Activated CD8-positive, alpha-beta memory T cell treated with anti-CD3 and anti-CD28 coated beads, Interleukin-2, amount 10 ng/mL, durations not matched to agents 7 days and 5 days (primary cell): Measurements from ENCODE around the gene CTCFL. TPM values are rescaled to one million over a fixed set of nuclear protein-coding genes. Genes with fewer than 3 reads are reported as not detected.

Source experiments
- ATAC-seq: fragments of 150-1000 bp; cut with Tn5 transposase; one replicate; pipeline ENCODE4 v1.10.0; 2021; ENCODE audit warnings: moderate library complexity
- CTCF ChIA-PET: fragments of 350-600 bp; sonication (Branson Sonifier 250); formaldehyde crosslinking; loops from one replicate; lab custom pipeline; 2021; ENCODE audit warnings: antibody characterized with exemption; lab: Charles Lee
- DNase-seq: peaks from one replicate; pipeline ENCODE4 v3.0.0-alpha.2; 2020
- H3K27ac Mint-ChIP-seq: one replicate; pipeline ENCODE4 v1.8.0; 2021; ENCODE audit warnings: mild to moderate bottlenecking, mixed read lengths
- H3K27me3 Mint-ChIP-seq: one replicate; pipeline ENCODE4 v1.8.0; 2021; ENCODE audit warnings: mixed read lengths
- H3K36me3 Mint-ChIP-seq: one replicate; pipeline ENCODE4 v1.8.0; 2021; ENCODE audit warnings: mild to moderate bottlenecking, mixed read lengths
- H3K4me1 Mint-ChIP-seq: one replicate; pipeline ENCODE4 v1.8.0; 2021; ENCODE audit warnings: mixed read lengths
- H3K4me3 Mint-ChIP-seq: one replicate; pipeline ENCODE4 v1.8.0; 2021; ENCODE audit warnings: mild to moderate bottlenecking, moderate library complexity, mixed read lengths
- H3K9me3 Mint-ChIP-seq: one replicate; pipeline ENCODE4 v1.8.0; 2022; ENCODE audit warnings: low read depth, mixed read lengths
- total RNA-seq, 2 experiments: library from RNA; stranded (reverse); gene quantifications; one replicate each; pipeline ENCODE4 v1.2.3, GENCODE V29; 2021

CTCFL gene
- total RNA-seq, 2 experiments from 2014 or later: not detected

DNA sequence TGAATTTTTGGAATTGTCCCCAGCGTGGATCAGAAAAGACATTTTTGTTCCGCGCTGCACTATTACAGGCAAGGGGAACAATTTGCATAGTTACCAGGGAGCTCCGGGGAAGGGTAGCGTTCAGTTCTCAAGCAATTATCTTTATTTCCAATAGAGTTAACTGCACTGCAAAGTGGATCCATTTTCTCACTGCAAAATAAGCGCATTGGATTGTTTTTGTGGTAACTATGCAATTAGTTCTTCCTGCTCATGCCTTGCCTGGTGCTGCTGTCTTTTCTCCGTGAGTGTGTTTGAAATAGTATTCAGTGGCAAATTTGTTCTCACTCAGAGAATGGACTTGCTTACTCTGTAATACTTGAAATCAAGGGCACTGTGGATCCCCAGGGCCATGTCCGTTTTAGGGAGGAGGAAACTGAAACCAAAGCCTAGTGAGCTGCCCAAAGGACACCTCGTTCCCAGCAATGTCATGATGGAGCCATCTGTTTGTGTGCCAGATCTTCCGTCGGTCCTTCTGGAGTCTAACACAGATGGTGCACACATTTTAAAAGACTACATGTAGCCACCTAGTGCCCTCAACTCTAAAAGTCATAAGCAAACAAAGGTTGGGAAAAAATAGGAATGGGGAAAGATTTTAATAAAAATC is 28.6 kb upstream of the CTCFL start:
- CTCF ChIA-PET: no interaction called here
- H3K36me3 Mint-ChIP-seq: no peaks in the 10 kb centered on the region
- ATAC-seq (no peak), DNase-seq (no peak)
- H3K27me3 Mint-ChIP-seq: peaks cover 33% of the 10 kb centered on the region
- no peaks in the 10 kb centered on the region for H3K4me1 Mint-ChIP-seq
- H3K4me3 Mint-ChIP-seq: no peak overlapping the region
- no peaks in the 10 kb centered on the region for H3K9me3 Mint-ChIP-seq
- no peak overlapping the region for H3K27ac Mint-ChIP-seq

DNA sequence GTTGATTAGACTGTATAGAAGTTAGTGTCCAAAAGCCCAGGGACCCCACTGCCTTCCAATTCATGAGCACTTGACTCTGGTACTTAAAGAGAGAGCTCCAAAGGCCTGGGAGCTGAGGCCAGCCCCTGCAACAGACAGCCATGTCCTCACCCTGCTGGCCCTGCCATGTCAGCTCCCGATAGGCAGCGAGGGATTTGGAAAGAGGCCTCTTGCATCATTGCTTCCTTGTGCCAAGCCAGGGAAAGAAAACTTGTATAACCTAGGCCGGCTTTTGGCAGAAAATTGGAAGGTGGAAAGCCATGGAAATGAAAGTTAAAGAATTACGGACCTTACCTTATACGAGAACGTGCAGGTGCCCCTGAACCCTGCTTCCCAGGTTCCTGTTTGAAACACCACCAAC is 27.5 kb upstream of the CTCFL start:
- CTCF ChIA-PET: no interaction called here
- no peak for DNase-seq
- H3K36me3 Mint-ChIP-seq: no peaks in the 10 kb centered on the region
- peaks cover 29% of the 10 kb centered on the region for H3K27me3 Mint-ChIP-seq
- ATAC-seq: no peak
- H3K27ac Mint-ChIP-seq: no peak overlapping the region
- H3K9me3 Mint-ChIP-seq: no peaks in the 10 kb centered on the region
- no peaks in the 10 kb centered on the region for H3K4me1 Mint-ChIP-seq
- H3K4me3 Mint-ChIP-seq: no peak overlapping the region

DNA sequence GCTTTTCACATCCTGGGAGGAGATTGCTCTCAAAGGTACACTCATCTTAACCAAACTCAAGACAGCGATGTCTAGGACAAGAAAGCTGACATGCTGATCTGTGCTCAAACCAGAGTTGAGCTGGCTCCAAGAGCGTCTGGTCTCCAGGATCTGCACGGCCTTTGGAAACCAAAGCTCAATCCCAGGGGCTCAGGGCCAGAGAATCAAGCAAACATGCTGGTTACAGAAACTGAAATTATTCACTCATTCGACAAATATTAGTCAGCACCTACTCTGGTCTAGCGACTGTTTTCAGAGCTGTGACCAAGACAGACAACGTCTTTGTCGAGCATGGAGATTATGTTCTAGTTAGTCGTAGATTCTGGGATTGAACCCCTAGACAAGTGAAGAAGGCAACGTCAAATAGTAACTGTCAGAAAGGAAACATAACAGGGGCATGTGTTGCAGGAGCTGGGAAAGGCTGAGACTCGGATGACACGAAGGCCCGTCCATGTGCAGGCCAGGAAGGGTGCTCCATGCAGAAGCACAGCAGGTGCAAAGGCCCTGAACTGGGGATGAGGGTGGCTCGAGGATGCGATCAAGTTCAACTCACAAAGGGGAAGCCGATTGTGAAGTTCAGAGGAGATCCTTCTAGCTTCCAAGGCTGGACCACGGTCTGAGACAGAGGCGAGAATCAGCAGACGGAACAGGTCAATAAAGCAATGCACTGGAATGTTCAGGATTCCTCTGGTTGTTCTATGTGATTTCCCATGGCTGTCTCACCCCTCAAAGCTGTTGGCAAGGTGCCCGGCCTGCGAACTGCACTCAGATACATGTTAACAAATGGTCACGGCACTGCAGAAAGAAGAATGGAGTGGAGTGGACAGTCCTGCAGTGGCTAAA is 23.5 kb upstream of the CTCFL start:
- Mint-ChIP-seq H3K27ac (no peak overlapping the region), H3K4me3 (no peak overlapping the region), H3K4me1 (no peaks in the 10 kb centered on the region), H3K27me3 (peaks cover 30% of the 10 kb centered on the region), H3K36me3 (no peaks in the 10 kb centered on the region), H3K9me3 (no peaks in the 10 kb centered on the region)
- no peak for ATAC-seq
- CTCF ChIA-PET: no interaction called here
- no peak for DNase-seq

DNA sequence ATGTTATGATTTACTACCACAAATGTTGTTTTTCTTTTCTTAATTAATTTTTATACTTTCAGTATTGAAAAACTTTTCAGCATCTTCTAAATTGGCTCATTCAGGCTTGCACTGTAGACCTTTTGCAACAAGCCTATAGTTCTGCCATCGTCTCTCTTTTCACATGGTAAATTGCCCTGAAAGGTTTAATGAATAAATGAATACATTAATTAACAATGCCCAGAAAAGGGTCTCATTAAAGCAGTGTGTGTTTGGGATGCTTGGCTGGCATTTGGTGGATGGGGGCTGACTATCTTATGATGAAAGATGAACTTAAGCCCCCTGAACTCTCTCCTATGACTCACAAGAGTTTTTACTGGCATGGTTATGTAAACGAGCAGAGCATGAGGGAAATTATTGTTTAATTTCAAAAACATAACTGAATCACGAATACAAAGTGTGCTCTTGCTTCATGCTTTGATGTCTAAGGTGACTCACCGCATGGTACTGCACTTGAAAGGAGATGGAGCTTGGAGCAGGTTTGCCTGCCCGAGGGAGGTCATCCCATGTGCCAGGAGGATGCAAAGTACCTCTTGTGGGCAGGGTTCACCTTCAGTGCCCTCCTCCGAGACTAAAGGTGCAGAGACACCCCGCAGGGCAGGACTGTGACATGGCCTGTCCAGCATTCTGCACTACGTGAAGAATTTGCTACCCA is 22.2 kb upstream of the CTCFL start:
- ATAC-seq: no peak
- Mint-ChIP-seq H3K27ac (no peak overlapping the region), H3K27me3 (peaks cover 32% of the 10 kb centered on the region), H3K9me3 (no peaks in the 10 kb centered on the region), H3K36me3 (no peaks in the 10 kb centered on the region), H3K4me1 (no peaks in the 10 kb centered on the region), H3K4me3 (no peak overlapping the region)
- CTCF ChIA-PET: no interaction called here
- no peak for DNase-seq

DNA sequence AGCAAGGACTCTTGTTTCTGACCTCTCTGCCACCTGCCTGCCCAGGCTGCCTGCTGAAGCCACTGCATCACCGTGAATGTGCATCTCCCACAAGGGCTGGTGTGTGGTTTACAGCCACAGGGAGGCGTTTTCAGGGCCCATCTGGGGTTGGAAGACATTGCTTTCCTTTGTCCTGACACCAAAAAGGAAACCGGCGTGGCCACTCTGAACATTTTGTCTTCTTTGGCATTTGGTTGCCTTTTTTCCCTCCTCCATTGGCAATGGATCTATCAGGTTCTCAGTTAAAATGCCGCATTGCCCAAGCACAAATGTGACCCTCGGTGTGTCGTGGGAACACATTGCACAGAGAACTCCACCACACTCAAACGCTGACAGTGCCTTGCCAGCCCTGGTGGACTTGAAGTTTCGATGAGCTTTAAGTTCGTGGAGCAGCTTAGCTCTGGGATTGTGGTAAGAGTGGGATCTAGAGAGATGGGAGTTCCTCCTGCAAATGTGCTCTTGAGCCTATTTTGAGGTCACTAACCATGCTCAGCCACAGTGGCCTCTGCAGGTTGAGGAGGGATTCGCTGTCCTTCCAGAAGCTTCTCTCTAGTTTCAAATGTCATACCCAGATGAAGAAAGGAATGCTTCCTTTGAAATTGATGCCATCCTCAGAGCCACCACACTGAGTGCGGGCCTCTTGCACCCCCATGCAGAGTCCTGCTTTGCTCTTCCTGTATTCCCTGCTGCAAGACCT is 21.2 kb upstream of the CTCFL start:
- H3K27ac Mint-ChIP-seq: no peak overlapping the region
- DNase-seq (no peak), ATAC-seq (no peak)
- CTCF ChIA-PET: interaction anchor here (0.7 kb wide), 1 partner anchor 201 kb away, joined by 3 read pairs; no protein-coding TSS in a partner anchor
- peaks cover 32% of the 10 kb centered on the region for H3K27me3 Mint-ChIP-seq
- H3K4me3 Mint-ChIP-seq: no peak overlapping the region
- H3K4me1 Mint-ChIP-seq: no peaks in the 10 kb centered on the region
- H3K36me3 Mint-ChIP-seq: no peaks in the 10 kb centered on the region
- H3K9me3 Mint-ChIP-seq: no peaks in the 10 kb centered on the region

DNA sequence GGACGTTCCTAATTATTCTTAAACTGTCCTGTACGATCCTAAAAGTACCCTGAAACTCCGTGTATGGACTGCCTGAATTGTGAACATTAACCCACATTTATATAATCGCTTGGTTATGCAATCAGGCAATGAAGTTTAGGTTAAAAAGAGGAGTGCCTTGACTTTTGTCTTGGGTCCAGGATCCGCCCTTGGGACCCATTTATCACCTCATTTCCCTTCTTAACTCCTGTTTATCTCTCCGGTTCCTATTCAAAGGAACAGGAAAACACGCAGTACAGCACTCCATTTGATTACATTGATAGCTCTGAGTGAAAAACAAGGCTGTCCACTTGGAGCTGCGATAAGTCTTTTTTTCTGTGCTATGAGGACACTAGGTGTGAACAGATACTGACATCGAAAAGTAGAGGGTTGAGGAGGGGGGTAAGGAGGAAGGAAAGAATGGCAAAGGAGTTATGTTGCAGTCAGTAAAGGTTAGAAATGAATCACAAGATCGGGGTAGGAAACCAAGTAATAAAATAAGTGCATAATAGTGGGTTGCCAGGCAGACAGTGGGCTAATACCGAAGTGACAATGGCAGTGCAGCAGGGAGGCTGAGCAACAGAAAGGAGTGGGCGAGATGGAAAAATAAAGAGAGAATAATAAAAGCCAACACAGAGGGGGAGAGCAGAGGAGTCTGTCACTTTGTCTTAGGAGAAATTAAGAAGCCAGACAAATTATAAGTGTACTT is 20.1 kb upstream of the CTCFL start:
- no peak overlapping the region for H3K4me3 Mint-ChIP-seq
- no peaks in the 10 kb centered on the region for H3K36me3 Mint-ChIP-seq
- H3K27ac Mint-ChIP-seq: no peak overlapping the region
- DNase-seq (no peak), ATAC-seq (no peak)
- CTCF ChIA-PET: no interaction called here
- no peaks in the 10 kb centered on the region for H3K9me3 Mint-ChIP-seq
- no peaks in the 10 kb centered on the region for H3K4me1 Mint-ChIP-seq
- H3K27me3 Mint-ChIP-seq: peaks cover 29% of the 10 kb centered on the region

DNA sequence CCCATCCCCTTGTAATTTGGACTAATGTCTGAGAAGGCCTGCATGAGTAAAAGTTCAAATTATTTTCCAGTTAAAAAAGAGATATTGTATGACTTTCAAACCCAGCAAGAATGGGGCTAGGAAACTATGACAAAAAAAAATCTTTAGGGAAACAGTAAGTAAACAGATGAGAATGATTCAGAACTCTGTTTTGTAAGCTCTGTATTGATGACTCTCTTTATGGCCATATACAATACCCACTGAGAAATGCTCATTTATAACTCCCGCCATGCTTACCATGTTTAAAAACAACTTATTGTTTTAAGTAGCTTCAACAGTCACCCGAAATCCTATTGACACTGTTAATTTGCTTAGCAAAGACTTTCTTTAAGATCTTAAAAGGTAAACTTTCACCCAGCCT is 18.8 kb upstream of the CTCFL start:
- CTCF ChIA-PET: no interaction called here
- no peak overlapping the region for H3K4me3 Mint-ChIP-seq
- DNase-seq (no peak), ATAC-seq (no peak)
- no peaks in the 10 kb centered on the region for H3K4me1 Mint-ChIP-seq
- no peak overlapping the region for H3K27ac Mint-ChIP-seq
- no peaks in the 10 kb centered on the region for H3K9me3 Mint-ChIP-seq
- no peaks in the 10 kb centered on the region for H3K36me3 Mint-ChIP-seq
- H3K27me3 Mint-ChIP-seq: peaks cover 32% of the 10 kb centered on the region

DNA sequence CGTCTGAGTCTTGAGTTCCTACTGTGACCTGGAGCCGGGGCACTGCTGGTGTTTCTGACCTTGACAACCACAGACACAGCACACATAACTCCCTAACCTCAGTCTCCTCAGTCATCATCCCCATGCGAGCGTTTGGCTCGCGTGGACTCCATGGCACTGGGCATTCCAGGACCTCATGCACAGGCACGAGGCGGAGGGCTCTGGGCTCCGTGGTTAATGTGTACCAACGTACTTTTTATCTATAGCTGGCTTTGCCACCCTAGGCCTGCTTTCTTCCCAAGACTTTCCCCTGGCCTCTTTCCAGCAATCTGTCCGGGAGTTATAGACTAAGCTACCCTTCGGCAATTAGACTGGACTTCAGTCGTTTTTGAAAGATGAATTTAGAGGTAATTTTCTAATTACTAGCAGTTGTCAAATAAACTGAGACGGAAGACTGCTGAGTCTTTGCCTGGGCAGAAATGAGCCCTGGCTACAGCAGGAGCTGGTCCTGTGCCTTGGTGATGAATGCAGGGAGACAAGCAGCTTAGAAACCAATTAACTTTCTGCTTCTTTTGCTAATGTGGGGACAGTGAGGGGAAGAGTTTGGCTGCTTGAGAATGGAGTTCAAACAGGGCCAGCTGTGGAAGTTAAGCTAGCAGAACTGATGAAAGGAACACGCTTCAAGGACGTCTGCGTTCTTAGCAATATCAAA is 16.1 kb upstream of the CTCFL start:
- H3K27me3 Mint-ChIP-seq: peaks cover 44% of the 10 kb centered on the region
- no peak overlapping the region for H3K27ac Mint-ChIP-seq
- H3K36me3 Mint-ChIP-seq: no peaks in the 10 kb centered on the region
- CTCF ChIA-PET: no interaction called here
- H3K9me3 Mint-ChIP-seq: no peaks in the 10 kb centered on the region
- no peak overlapping the region for H3K4me3 Mint-ChIP-seq
- no peaks in the 10 kb centered on the region for H3K4me1 Mint-ChIP-seq
- no peak for ATAC-seq
- no peak for DNase-seq

DNA sequence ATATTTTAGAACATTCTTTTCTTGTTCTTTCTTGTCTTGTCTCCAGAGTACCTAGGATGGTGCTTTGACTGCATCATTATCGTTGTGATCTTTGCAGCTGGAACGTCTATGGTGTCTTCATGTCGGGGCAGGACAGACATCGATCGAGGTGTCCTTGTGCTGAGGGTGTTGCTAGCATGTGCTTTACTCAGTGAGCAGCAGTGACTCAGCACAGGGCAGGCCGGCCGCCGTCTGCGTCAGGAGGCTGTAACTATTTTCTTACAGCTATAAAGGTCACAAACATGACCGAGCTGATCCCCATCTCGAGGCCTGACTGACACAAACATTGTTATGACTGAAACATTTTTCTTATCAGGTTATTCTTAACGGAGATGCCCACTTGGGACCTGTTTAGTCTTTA is 14.9 kb upstream of the CTCFL start:
- Mint-ChIP-seq H3K36me3 (no peaks in the 10 kb centered on the region), H3K27me3 (peaks cover 49% of the 10 kb centered on the region), H3K4me3 (no peak overlapping the region), H3K4me1 (no peaks in the 10 kb centered on the region), H3K27ac (no peak overlapping the region), H3K9me3 (no peaks in the 10 kb centered on the region)
- ATAC-seq: no peak
- CTCF ChIA-PET: no interaction called here
- DNase-seq: no peak

DNA sequence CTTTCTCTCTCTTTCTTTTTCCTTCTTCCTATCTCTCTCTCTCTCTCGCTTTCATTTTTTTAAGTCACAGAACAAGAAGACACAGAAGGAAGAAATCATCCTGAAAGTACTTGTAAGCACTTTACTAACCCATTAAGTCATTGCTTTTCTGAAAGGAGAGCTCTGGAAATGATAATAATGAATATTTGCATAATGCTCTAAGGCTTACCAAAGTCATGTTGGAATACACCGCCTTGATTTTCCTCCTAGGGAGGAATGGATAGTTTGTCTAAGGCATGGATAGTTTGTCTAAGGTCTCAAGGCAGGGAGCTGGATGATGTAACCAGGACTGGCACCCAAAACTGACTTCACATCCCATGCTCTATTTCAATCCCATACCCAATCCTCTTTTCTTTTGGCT is 12.9 kb upstream of the CTCFL start:
- H3K4me1 Mint-ChIP-seq: no peaks in the 10 kb centered on the region
- H3K9me3 Mint-ChIP-seq: no peaks in the 10 kb centered on the region
- DNase-seq (no peak), ATAC-seq (no peak)
- H3K36me3 Mint-ChIP-seq: no peaks in the 10 kb centered on the region
- no peak overlapping the region for H3K27ac Mint-ChIP-seq
- H3K4me3 Mint-ChIP-seq: no peak overlapping the region
- peaks cover 44% of the 10 kb centered on the region for H3K27me3 Mint-ChIP-seq
- CTCF ChIA-PET: interaction anchor here (1.3 kb wide), 1 partner anchor 16 kb away, joined by 3 read pairs; no protein-coding TSS in a partner anchor

DNA sequence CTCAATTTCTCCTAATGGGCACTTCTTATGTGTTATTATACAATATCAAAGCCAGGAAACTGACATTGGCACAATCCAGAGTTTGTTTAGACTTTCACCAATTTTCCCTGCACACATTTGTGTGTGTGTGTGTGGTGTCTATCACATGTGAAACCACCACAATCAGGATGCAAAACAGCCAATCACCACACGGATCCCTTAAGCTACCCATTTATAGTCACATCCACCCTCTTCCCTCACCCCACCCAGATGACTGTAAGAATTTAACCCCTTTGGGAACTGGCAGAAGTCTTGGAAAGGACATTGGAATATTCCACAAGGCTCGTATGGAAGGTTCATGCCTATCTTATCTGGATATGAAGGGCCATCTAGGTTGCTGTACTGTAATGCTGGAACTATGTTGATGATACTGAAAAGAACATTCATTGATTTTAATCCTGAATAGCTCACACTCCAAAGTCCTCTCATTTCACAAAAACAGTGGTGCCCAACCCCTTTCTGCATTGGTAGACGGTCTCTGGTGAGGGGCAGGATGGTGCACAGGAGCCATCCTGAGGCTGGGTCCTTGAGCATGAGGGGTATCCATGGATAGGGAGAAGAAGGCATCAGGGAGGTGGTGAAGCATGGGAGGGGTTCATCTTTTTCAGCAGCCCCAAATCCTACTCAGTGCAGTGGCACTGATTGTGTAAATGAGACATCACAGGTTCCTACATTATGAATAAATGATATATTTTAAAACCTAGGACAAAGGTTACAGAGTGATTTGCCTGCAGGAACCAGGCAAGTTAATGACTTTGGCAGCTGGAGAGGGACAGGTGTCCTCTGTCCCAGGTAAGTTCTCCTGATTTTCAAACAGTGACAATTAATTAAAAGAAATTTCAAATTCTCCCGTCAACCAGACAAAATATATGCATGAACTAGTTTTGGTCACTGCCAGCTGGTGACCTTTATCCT is 12.1 kb upstream of the CTCFL start:
- no peak overlapping the region for H3K4me3 Mint-ChIP-seq
- CTCF ChIA-PET: interaction anchor here (1.3 kb wide), 1 partner anchor 15 kb away, joined by 3 read pairs; no protein-coding TSS in a partner anchor
- H3K27ac Mint-ChIP-seq: no peak overlapping the region
- H3K27me3 Mint-ChIP-seq: peaks cover 51% of the 10 kb centered on the region
- DNase-seq: no peak
- H3K36me3 Mint-ChIP-seq: no peaks in the 10 kb centered on the region
- ATAC-seq: no peak
- no peaks in the 10 kb centered on the region for H3K4me1 Mint-ChIP-seq
- no peaks in the 10 kb centered on the region for H3K9me3 Mint-ChIP-seq
